ENCODE data around the gene GPR107. TPM values are rescaled to one million over a fixed set of nuclear protein-coding genes. Genes with fewer than 3 reads are reported as not detected.

GPR107 gene
- total and polyA plus RNA-seq, 3 experiments from 2014 or later = 4.2 to 21.4 (median 21.3) TPM

GRCh38 chr9:130157079-130157478 lies 103.4 kb downstream of the GPR107 start:
- Histone ChIP-seq H3K27ac (ENCODE audit: low read depth, low read length) (no peak overlapping the region), H3K9me3 (ENCODE audit: low read length) (no peaks in the 10 kb centered on the region), H3K4me3 (ENCODE audit: low read length) (no peak overlapping the region), H3K4me1 (ENCODE audit: insufficient read depth, low read length) (no peaks in the 10 kb centered on the region), H3K36me3 (ENCODE audit: insufficient read depth, low read length) (no peaks in the 10 kb centered on the region), H3K27me3 (ENCODE audit: insufficient read depth, low read length, poor library complexity, severe bottlenecking) (no peaks in the 10 kb centered on the region)
- ChIA-PET POLR2A (no interaction called here), CTCF (no interaction called here)
- no peaks in the 10 kb centered on the region for H3K4me1 Mint-ChIP-seq
- no peak overlapping the region for H3K4me3 Mint-ChIP-seq
- H3K36me3 Mint-ChIP-seq = no peaks in the 10 kb centered on the region
- H3K27ac Mint-ChIP-seq = no peak overlapping the region
- DNase-seq = no peak
- H3K9me3 Mint-ChIP-seq = no peaks in the 10 kb centered on the region
- peaks cover 0 to 1% of the 10 kb centered on the region in 2 donors for H3K27me3 Mint-ChIP-seq

- Histone ChIP-seq H3K27me3 (ENCODE audit: insufficient read depth, low read length, poor library complexity, severe bottlenecking) (no peaks in the 10 kb centered on the region), H3K4me3 (ENCODE audit: low read length) (no peak overlapping the region), H3K9me3 (ENCODE audit: low read length) (no peaks in the 10 kb centered on the region), H3K27ac (ENCODE audit: low read depth, low read length) (no peak overlapping the region), H3K4me1 (ENCODE audit: insufficient read depth, low read length) (no peaks in the 10 kb centered on the region), H3K36me3 (ENCODE audit: insufficient read depth, low read length) (no peaks in the 10 kb centered on the region)
- DNase-seq = no peak
- ChIA-PET POLR2A (no interaction called here), CTCF (no interaction called here)
- Mint-ChIP-seq H3K9me3 (no peaks in the 10 kb centered on the region), H3K4me1 (no peaks in the 10 kb centered on the region), H3K36me3 (no peaks in the 10 kb centered on the region), H3K27me3 (peaks cover 0 to 1% of the 10 kb centered on the region in 2 donors), H3K4me3 (no peak overlapping the region), H3K27ac (no peak overlapping the region)
These were observed 104.3 kb downstream of the GPR107 start for GRCh38 chr9:130158001-130158400.

- CTCF ChIA-PET = no interaction called here
- H3K4me1 Mint-ChIP-seq = no peaks in the 10 kb centered on the region
- H3K4me1 ChIP-seq (ENCODE audit: insufficient read depth, low read length) = no peaks in the 10 kb centered on the region
These were observed 105.4 kb downstream of the GPR107 start for GRCh38 chr9:130159057-130159456.

GRCh38 chr9:130159915-130160670 lies 106.4 kb downstream of the GPR107 start:
- Mint-ChIP-seq H3K27me3 (peaks cover 0 to 1% of the 10 kb centered on the region in 2 donors), H3K36me3 (no peaks in the 10 kb centered on the region), H3K27ac (no peak overlapping the region), H3K9me3 (no peaks in the 10 kb centered on the region), H3K4me3 (no peak overlapping the region), H3K4me1 (no peaks in the 10 kb centered on the region)
- no peak for DNase-seq
- no peaks in the 10 kb centered on the region for H3K9me3 ChIP-seq (ENCODE audit: low read length)
- POLR2A ChIA-PET = no interaction called here
- H3K36me3 ChIP-seq (ENCODE audit: insufficient read depth, low read length) = no peaks in the 10 kb centered on the region
- no peaks in the 10 kb centered on the region for H3K27me3 ChIP-seq (ENCODE audit: insufficient read depth, low read length, poor library complexity, severe bottlenecking)
- CTCF ChIA-PET = no interaction called here
- no peaks in the 10 kb centered on the region for H3K4me1 ChIP-seq (ENCODE audit: insufficient read depth, low read length)
- H3K27ac ChIP-seq (ENCODE audit: low read depth, low read length) = no peak overlapping the region
- no peak overlapping the region for H3K4me3 ChIP-seq (ENCODE audit: low read length)

More at GRCh38 chr9:130159057-130159456, 105.4 kb downstream of the GPR107 start:
- POLR2A ChIA-PET = no interaction called here
- H3K9me3 ChIP-seq (ENCODE audit: low read length) = no peaks in the 10 kb centered on the region
- H3K36me3 ChIP-seq (ENCODE audit: insufficient read depth, low read length) = no peaks in the 10 kb centered on the region
- H3K27ac ChIP-seq (ENCODE audit: low read depth, low read length) = no peak overlapping the region
- no peak for DNase-seq
- H3K4me3 Mint-ChIP-seq = no peak overlapping the region
- no peak overlapping the region for H3K27ac Mint-ChIP-seq
- H3K27me3 ChIP-seq (ENCODE audit: insufficient read depth, low read length, poor library complexity, severe bottlenecking) = no peaks in the 10 kb centered on the region
- no peak overlapping the region for H3K4me3 ChIP-seq (ENCODE audit: low read length)
- H3K27me3 Mint-ChIP-seq = peaks cover 0 to 1% of the 10 kb centered on the region in 2 donors
- H3K9me3 Mint-ChIP-seq = no peaks in the 10 kb centered on the region
- H3K36me3 Mint-ChIP-seq = no peaks in the 10 kb centered on the region

GRCh38 chr9:130160862-130161470 lies 107.3 kb downstream of the GPR107 start:
- no peak overlapping the region for H3K4me3 ChIP-seq (ENCODE audit: low read length)
- Mint-ChIP-seq H3K27ac (no peak overlapping the region), H3K27me3 (peaks cover 0 to 1% of the 10 kb centered on the region in 2 donors)

GRCh38 chr9:130165579-130165978 lies 111.9 kb downstream of the GPR107 start:
- Histone ChIP-seq H3K9me3 (ENCODE audit: low read length) (no peaks in the 10 kb centered on the region), H3K4me3 (ENCODE audit: low read length) (no peak overlapping the region), H3K4me1 (ENCODE audit: insufficient read depth, low read length) (no peaks in the 10 kb centered on the region), H3K27me3 (ENCODE audit: insufficient read depth, low read length, poor library complexity, severe bottlenecking) (no peaks in the 10 kb centered on the region), H3K36me3 (ENCODE audit: insufficient read depth, low read length) (no peaks in the 10 kb centered on the region), H3K27ac (ENCODE audit: low read depth, low read length) (no peak overlapping the region)
- no peaks in the 10 kb centered on the region for H3K36me3 Mint-ChIP-seq
- H3K27ac Mint-ChIP-seq = no peak overlapping the region
- POLR2A ChIA-PET = no interaction called here
- H3K27me3 Mint-ChIP-seq = peaks cover 3% of the 10 kb centered on the region in 2 donors
- H3K4me1 Mint-ChIP-seq = peaks cover 0 to 4% (median 3%) of the 10 kb centered on the region in 3 donors
- CTCF ChIA-PET = no interaction called here
- H3K9me3 Mint-ChIP-seq = no peaks in the 10 kb centered on the region
- no peak for DNase-seq
- H3K4me3 Mint-ChIP-seq = no peak overlapping the region

More at GRCh38 chr9:130160862-130161470, 107.3 kb downstream of the GPR107 start:
- H3K4me1 ChIP-seq (ENCODE audit: insufficient read depth, low read length) = no peaks in the 10 kb centered on the region
- no peak overlapping the region for H3K4me3 Mint-ChIP-seq
- ChIA-PET CTCF (no interaction called here), POLR2A (no interaction called here)
- no peaks in the 10 kb centered on the region for H3K4me1 Mint-ChIP-seq
- no peaks in the 10 kb centered on the region for H3K27me3 ChIP-seq (ENCODE audit: insufficient read depth, low read length, poor library complexity, severe bottlenecking)
- no peaks in the 10 kb centered on the region for H3K9me3 ChIP-seq (ENCODE audit: low read length)
- no peaks in the 10 kb centered on the region for H3K9me3 Mint-ChIP-seq
- no peaks in the 10 kb centered on the region for H3K36me3 Mint-ChIP-seq
- DNase-seq = no peak
- H3K36me3 ChIP-seq (ENCODE audit: insufficient read depth, low read length) = no peaks in the 10 kb centered on the region
- no peak overlapping the region for H3K27ac ChIP-seq (ENCODE audit: low read depth, low read length)

- H3K4me1 ChIP-seq (ENCODE audit: insufficient read depth, low read length) = no peaks in the 10 kb centered on the region
- Mint-ChIP-seq H3K36me3 (no peaks in the 10 kb centered on the region), H3K27me3 (peaks cover 6 to 9% of the 10 kb centered on the region in 2 donors), H3K4me1 (peaks cover 4 to 8% (median 6%) of the 10 kb centered on the region in 3 donors), H3K27ac (no peak overlapping the region), H3K9me3 (no peaks in the 10 kb centered on the region), H3K4me3 (no peak overlapping the region)
- H3K9me3 ChIP-seq (ENCODE audit: low read length) = no peaks in the 10 kb centered on the region
- H3K27me3 ChIP-seq (ENCODE audit: insufficient read depth, low read length, poor library complexity, severe bottlenecking) = no peaks in the 10 kb centered on the region
- H3K27ac ChIP-seq (ENCODE audit: low read depth, low read length) = no peak overlapping the region
- CTCF ChIA-PET = no interaction called here
- H3K36me3 ChIP-seq (ENCODE audit: insufficient read depth, low read length) = no peaks in the 10 kb centered on the region
- H3K4me3 ChIP-seq (ENCODE audit: low read length) = no peak overlapping the region
- POLR2A ChIA-PET = no interaction called here
- DNase-seq = no peak
These were observed 112.7 kb downstream of the GPR107 start for GRCh38 chr9:130166399-130166798.

GRCh38 chr9:130167927-130168326 lies 114.2 kb downstream of the GPR107 start:
- Histone ChIP-seq H3K9me3 (ENCODE audit: low read length) (no peaks in the 10 kb centered on the region), H3K4me1 (ENCODE audit: insufficient read depth, low read length) (no peaks in the 10 kb centered on the region), H3K4me3 (ENCODE audit: low read length) (no peak overlapping the region), H3K27ac (ENCODE audit: low read depth, low read length) (no peak overlapping the region), H3K27me3 (ENCODE audit: insufficient read depth, low read length, poor library complexity, severe bottlenecking) (no peaks in the 10 kb centered on the region), H3K36me3 (ENCODE audit: insufficient read depth, low read length) (no peaks in the 10 kb centered on the region)
- Mint-ChIP-seq H3K4me3 (no peak overlapping the region), H3K27ac (peak overlapping the region in 2 of 8 donors; percentile 35 to 75), H3K36me3 (no peaks in the 10 kb centered on the region), H3K4me1 (peaks cover 4 to 8% (median 6%) of the 10 kb centered on the region in 3 donors), H3K27me3 (peaks cover 6 to 10% of the 10 kb centered on the region in 2 donors), H3K9me3 (no peaks in the 10 kb centered on the region)
- POLR2A ChIA-PET = no interaction called here
- no peak for DNase-seq
- CTCF ChIA-PET = no interaction called here

All from CD8-positive, alpha-beta memory T cell (primary cell).